Activated gamma-delta T cell treated with anti-CD3 and anti-CD28 coated beads, Interleukin-2, amount 50 U/mL, for 16 hours (primary cell): ENCODE results near the gene MAGI1.

Experiments
- DNase-seq: peaks from one replicate; pipeline ENCODE4 v3.0.0-alpha.2; 2020; ENCODE audit warnings: low read depth

MAGI1 gene

GRCh38 chr3:65971293-65972252 lies 67.1 kb downstream of the MAGI1 start:
- DNase-seq, result no peak

DNA sequence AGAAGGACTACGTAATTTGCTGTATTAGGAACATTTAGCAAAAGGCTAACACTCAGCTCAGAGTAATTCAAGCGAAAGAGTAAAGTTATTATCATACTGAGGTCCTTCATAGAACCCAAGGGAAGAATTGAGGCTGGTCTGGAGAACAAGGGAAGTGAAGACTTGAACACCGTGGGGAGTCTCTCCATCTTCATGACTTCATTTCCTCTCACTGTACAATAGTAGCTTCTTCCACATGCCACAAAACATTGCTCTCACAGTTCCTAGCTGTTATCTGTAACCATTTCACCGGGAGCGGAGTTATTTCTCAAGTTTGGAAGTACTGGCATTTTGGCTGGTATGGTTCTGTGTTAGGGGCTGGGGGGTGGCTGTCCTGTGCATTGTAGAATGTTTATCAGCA lies 69.7 kb downstream of the MAGI1 start:
- DNase-seq, result no peak

- DNase-seq, result no peak
Observed at GRCh38 chr3:65967451-65967850, 71.3 kb downstream of the MAGI1 start.

GRCh38 chr3:65964838-65965237 lies 73.9 kb downstream of the MAGI1 start:
- DNase-seq, result no peak

DNA sequence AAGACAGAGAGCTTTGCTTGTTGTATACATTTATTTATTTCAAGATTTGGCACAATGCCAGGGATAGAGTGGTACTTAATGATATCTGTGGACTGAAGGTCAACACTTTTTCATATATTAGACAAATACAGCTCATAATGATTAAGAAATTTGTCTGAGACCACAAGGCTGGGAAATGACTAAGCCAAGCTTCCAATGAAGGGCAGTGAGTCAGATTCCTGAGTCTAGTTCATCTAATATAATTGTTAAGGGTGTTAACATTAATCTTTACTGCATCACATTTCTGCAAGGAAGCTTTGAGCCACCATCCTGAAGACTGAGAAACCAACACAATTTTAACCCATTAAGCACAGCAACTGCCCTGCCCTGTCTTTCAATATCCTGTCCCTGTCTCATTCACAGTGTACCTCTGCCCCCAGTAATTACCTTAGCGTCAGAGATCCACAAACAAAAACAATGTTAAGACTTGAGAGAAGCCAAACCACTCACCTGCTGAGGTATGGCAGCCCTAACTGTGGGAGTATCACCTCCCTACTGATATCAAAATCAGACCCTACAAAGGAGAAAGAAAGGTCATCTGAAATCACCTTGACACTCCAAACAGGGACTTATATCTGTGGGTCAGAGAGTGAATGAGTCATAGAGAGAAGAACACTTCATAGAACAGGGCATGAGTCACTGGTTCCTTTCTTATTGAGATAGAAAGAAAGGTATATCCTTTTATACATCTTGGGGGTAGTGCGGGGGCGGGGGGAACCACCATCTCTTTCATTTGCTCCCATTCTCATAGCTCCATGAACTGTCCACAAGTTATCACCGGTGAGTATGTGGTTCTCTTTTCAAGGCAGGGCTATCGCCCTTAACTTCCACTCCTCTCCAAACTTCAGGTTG lies 74.7 kb downstream of the MAGI1 start:
- no peak for DNase-seq

DNA sequence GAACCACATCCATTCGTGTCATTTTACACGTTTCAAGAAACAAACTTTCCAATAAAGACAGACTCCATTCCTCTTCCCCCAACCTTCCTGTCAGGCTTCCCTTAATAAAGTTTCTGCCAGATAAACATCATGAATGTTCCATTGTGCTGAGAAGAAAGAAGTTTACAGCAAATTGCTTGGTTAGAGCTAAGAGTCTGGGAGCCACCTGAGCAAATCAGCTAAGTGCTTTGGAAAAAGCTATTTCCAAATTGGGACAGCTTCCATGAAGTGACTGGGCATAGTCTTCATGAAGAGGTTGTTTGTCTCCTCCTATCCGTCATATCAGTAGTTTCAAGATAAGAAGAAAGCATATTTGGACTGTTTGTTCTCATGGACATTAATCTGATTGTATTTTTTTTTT lies 77.0 kb downstream of the MAGI1 start:
- no peak for DNase-seq

GRCh38 chr3:65961128-65961527 lies 77.6 kb downstream of the MAGI1 start:
- DNase-seq, result no peak

DNA sequence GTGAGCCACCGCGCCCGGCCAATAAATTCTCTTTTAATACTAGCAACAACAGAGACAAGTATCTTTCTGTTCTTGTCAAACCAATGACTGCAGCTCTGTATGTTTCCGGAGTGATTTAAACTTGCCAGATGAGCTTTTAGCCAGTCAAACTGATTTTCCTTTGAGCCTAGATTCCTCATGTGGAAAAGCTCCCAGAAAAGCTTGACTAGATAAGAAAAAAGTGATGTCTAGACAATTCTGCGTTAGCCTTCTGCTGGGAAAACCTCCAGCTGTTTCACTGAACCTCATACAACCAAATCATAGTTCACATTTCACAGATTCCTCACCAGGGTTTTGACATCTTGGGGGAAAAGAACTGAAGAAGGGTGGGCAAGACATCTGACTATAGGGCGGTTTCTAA lies 78.6 kb downstream of the MAGI1 start:
- no peak for DNase-seq

DNA sequence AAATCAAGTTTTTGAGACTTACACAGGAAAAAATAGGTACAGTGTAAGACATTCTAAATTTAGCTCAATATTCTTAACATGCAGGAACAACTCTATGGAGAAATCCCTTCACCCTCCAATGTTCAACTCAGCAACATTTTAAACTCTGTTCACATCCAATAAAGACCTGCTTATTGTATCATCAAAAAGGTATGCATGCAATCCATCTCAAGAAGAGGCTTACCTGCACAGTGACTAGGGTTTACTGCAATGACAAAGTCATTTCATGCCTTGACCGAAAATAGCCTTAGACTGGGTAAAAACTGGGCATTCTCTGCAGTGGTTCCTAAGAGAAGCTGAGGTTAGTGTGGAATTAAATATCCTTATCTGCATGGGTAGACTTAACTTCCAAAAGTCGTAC lies 80.5 kb downstream of the MAGI1 start:
- no peak for DNase-seq

GRCh38 chr3:65955792-65956477 lies 82.8 kb downstream of the MAGI1 start:
- no peak for DNase-seq

- no peak for DNase-seq
Observed at GRCh38 chr3:65953881-65954733, 84.6 kb downstream of the MAGI1 start.

- no peak for DNase-seq
Observed at GRCh38 chr3:65953301-65953812, 85.4 kb downstream of the MAGI1 start.

DNA sequence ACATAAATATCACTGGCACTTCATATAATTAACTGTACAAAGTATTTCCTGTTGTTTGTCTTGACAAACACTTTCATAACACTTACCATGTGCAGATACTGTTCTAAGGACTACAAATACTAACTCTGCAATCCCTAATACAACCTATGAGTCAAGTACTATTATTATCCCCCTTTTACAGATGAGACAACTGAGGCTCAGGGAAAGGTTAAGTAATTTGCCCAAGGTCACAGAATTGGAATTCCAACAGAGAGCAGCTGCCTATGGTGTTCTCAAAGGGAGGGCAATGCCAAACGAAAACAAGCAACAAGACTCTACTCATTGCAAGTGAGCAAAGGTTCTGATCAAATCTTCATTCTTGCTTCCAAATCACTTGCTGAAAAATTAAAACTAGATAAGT lies 85.9 kb downstream of the MAGI1 start:
- DNase-seq, result no peak

DNA sequence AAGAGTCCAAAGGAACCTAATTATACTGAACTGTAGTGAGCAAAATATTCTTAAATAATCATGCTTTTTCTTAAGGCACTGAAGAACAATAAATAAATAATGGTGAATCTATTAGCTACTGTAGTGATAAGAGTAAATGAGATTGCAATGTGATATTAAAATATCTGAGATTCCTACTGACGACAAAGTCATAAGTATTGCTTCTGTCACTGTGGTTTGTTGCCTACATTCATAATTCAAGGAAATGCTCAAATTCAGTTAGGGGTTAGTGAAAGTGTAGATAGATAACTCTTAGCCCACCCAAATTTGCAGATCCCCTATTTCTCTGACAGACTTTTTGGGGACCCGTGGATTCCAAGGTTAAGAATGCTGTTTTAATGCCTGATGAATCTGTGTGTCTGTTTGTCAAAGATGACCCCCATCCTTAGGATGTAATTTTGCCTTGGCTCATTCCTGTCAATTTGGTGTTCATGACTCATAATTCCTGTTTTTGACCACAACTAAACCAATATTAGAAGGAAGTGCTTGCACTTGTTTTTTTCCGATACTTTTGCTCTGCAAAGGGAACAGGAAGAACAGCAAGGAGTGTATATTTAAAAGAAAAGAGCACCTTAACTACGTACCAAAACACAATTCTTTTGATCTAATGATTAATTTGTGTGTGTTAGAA lies 86.7 kb downstream of the MAGI1 start:
- no peak for DNase-seq

DNA sequence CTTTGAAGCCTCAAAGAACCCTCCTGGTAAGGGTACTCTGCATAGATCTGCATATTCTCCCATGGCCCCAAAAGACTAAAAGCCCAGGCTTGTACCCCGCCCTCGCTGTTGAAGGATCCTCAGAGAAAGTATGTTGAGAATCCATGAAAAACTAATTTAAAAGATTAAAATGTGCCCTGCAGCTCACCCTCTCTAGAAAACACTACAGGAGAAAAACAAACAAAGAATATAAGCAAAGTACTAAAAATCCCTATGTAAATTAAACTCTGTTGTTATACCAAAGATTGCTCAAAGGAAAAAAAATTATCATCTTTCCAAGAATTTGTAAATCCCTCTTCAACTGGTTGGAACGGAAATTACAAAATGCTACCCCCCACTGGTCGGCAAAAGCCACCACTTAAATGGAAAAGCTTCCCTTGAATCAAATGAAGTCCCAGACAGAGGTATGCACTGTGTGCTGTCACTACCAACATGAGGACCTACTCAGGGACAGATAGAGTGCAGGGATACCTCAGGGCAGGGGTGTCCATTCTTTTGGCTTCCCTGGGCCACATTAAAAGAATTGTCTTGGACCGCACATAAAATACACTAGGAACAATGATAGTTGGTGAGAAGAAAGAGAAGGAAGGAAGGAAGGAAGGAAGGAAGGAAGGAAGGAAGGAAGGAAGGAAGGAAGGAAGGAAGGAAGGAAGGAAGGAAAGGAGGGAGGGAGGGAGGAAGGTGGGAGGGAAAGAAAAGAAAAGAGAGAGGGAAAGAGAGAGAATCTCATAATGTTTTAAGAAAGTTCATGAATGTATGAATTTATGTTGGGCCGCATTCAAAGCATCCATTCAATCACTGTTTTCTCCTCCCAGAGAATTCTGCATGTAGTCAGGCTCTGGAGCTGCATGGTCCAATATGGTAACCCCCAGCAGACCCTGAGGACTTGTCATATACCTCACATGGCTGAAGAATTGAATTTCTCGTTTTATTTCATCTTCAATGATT lies 88.1 kb downstream of the MAGI1 start:
- no peak for DNase-seq

DNA sequence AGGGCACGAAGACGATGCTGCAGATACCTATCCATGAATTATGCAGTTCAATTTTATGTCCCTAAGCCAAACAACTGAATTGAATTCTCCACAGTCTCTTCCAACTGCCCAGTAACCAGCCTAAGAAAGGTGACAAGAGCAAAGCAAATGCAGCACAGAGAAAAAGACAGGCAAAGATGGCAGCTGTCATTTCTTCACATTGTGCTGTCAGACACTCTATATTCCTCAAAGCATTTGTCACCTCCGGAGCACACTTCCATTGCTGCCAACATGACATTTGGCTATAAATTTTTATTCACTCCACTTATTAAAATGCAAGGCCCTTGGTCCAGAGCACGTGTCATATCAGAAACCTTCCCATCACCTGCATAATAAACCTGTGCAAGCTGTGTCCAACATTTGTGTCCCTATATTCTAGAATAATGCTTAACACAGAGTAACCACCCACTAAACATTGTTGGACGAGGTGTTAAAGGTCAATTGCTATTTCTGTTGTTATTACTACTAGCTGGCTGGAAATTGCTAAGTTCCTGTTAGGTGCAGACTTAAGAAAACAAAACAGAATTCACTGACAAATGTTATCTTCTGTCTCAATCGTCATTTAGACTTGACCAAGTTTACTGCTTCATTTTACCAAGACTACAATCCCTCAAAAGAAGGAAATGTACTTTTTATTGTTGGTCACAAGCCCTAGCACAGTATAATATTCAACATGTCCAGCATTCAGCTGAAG lies 89.7 kb downstream of the MAGI1 start:
- DNase-seq, result no peak

DNA sequence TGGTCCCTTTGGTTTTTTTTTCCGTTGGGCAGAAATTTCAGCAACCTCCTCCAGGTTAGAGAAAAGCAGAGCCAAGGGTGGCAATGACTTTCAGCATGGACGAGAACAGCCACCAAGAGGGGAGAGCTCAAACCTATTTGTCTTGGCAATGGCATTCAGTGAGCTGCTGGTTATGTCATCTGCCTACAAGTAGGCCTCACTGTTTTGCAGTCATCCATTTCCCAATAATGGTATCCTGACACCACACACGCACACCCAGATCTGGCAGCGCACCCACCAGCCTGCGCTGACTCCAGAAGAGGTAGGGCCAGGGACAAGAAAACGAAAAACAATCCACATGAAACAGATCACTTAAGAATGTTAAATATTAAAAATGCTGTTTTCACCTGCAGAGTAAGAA lies 92.3 kb downstream of the MAGI1 start:
- no peak for DNase-seq

DNA sequence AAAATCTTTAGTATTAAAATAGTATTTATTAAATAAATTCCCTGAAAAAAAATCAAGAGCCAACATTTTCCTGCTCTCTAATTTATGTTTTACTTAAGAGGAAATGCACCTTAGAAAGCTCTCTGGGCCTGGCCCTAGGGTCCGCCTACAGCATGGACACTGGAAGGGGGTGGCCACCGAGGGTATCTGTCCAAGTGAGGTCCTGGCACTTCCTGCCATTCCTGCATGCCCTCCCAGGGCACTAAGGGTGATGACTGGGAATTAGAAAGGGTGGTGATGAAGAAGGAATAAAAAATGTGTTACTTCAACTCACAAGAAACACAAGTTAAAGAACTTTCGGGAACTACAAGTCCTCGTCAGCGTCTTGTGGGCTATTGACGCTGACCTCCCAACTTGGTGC lies 92.8 kb downstream of the MAGI1 start:
- DNase-seq, result no peak

DNA sequence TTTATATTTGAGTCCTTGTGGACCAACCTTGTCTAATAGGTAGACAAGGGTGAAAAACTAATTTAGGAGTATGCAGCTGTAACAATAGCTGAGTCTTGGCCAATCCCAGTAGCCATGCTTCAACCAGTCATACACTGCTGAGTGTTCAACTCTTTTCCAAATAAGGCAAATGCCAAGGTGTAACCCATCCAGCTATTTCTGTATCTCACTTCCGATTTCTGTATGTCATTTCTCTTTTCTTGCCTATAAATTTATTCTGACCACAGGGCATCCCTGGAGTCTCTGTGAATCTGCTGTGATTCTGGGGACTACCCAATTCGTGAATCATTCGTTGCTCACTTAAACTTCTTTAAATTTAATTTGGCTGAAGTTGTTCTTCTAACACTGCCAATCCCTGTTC lies 93.2 kb downstream of the MAGI1 start:
- DNase-seq, result no peak
